C4-2B (cell line): Measurements from ENCODE around the gene ATP6V1B1.

ENCODE experiments used
- ZFX ChIP-seq: fragments of 450-650 bp; IDR thresholded peaks from 2 replicates; pipeline ENCODE4 v1.6.1; 2017
- TF ChIP-seq, protein P1 (sequence below): fragments of 450-650 bp; conservative IDR thresholded peaks from 2 replicates; pipeline ENCODE4 v1.5.1; 2017; ENCODE audit warnings: mild to moderate bottlenecking

DNA sequence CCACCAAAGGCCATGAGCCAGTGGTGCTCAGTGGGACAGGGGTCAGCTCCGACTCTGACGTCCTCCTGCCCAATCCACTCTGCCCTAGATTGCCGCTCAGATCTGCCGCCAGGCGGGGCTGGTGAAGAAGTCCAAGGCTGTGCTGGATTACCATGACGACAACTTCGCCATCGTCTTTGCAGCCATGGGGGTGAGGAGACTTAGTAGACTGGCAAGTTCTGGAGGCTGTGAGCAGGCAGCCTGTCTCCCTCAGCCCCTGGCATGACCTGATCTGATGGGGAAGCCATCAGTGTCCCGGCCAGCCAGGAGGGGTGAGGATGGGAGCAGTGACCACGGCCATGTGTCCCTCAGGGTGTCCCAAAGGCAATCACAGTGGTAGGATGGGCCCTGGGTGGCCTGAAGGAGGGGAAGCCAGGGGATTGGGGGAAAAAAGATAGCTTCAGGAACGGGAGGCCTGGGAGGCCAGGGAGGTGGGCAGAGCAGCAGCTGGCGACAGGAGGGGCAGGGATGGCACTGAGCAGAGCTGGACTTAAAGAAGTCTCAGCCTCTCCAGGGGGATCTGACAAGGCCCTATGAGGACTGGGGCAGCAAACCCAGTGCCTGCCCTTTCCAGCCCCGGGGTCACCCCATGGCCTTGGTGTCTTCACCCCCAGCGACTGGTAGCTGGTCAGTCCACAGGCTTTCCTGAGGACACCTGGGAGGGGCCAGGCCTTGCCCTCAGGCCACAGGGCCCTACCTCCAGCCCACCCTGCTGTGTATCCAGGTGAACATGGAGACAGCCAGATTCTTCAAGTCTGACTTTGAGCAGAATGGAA lies 25.3 kb downstream of the ATP6V1B1 start:
- TF ChIP-seq, protein P1, sequence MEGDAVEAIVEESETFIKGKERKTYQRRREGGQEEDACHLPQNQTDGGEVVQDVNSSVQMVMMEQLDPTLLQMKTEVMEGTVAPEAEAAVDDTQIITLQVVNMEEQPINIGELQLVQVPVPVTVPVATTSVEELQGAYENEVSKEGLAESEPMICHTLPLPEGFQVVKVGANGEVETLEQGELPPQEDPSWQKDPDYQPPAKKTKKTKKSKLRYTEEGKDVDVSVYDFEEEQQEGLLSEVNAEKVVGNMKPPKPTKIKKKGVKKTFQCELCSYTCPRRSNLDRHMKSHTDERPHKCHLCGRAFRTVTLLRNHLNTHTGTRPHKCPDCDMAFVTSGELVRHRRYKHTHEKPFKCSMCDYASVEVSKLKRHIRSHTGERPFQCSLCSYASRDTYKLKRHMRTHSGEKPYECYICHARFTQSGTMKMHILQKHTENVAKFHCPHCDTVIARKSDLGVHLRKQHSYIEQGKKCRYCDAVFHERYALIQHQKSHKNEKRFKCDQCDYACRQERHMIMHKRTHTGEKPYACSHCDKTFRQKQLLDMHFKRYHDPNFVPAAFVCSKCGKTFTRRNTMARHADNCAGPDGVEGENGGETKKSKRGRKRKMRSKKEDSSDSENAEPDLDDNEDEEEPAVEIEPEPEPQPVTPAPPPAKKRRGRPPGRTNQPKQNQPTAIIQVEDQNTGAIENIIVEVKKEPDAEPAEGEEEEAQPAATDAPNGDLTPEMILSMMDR = no peak
- no peak for TF ChIP-seq ZFX
